Panc1 (cell line): ENCODE measurements around the gene MRPL51.

Experiments
- CTCF ChIP-seq: fragments of 450-650 bp; IDR thresholded peaks from 2 replicates; pipeline ENCODE4 v1.5.1; 2017; ENCODE audit warnings: mild to moderate bottlenecking
- POLR2AphosphoS5 ChIP-seq: IDR thresholded peaks from 2 replicates; pipeline ENCODE4 v1.6.1; 2012; ENCODE audit warnings: mild to moderate bottlenecking, low read depth, low read length, moderate library complexity
- REST ChIP-seq, 2 experiments: IDR thresholded peaks; 2 replicates each; pipeline ENCODE4 v1.6.1; 2011 to 2012; ENCODE audit warnings: low read depth in 2 of 2, control low read depth in 1 of 2, low read length in 1 of 2, mild to moderate bottlenecking in 1 of 2, moderate library complexity in 1 of 2; ENCODE audit not compliant: insufficient read depth in 1 of 2

DNA sequence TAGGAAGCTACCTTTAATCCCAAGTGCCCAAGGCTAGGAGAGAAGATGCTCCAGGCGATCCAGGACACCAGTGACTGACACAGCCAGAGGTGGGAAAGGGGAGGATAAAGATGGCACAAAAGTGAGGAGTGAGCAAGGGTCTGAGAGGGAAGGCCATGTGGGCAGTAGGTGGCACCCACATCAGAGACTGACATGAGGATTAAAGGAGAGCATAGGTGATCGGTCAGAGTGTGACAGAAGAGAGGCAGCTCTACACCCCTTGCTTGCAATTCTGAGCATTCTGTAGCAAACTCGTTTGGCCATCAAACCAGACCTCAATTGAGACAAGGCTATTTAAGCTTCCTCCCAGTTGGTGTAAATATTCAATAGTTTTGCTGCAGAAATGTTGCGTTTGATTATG, 49.0 kb downstream of the MRPL51 start:
- TF ChIP-seq CTCF = no peak
- TF ChIP-seq REST (IDR thresholded peaks at IDR 0.05; ENCODE audit: insufficient read depth in 1 of 2, low read depth in 2 of 2, low read length in 1 of 2) = no peak
- no peak for TF ChIP-seq POLR2AphosphoS5
